GM23338 (cell line): Measurements from ENCODE around the gene SERPINB6. TPM values are rescaled to one million over a fixed set of nuclear protein-coding genes. Genes with fewer than 3 reads are reported as not detected.

Experiments
- ATAC-seq: fragments of 200-7000 bp; cut with Tn5 transposase; 3 replicates; pipeline ENCODE4 v1.9.1; 2020
- DNase-seq: peaks from one replicate; pipeline ENCODE4 v3.0.0-alpha.2; 2015; ENCODE audit warnings: low spot score
- H2AFZ ChIP-seq: fragments of 200-600 bp; sonication (generic); 2 replicates; pipeline ENCODE4 v1.8.0; 2016; ENCODE audit warnings: antibody characterized with exemption, mild to moderate bottlenecking, moderate library complexity
- H3F3A ChIP-seq: fragments of 200-600 bp; sonication (generic); replicated peaks from 2 replicates; pipeline ENCODE4 v1.8.0; 2017; ENCODE audit warnings: antibody characterized with exemption, mixed run types, low read depth
- H3K27ac ChIP-seq: fragments of 200-600 bp; sonication (generic); 2 replicates; pipeline ENCODE4 v1.6.1; 2016; ENCODE audit warnings: low read depth
- H3K27me3 ChIP-seq: fragments of 200-600 bp; sonication (generic); 2 replicates; pipeline ENCODE4 v1.8.0; 2016; ENCODE audit warnings: mild to moderate bottlenecking, mixed run types, moderate library complexity; ENCODE audit not compliant: insufficient read depth
- H3K36me3 ChIP-seq: fragments of 200-600 bp; sonication (generic); 2 replicates; pipeline ENCODE4 v1.8.0; 2016; ENCODE audit warnings: mild to moderate bottlenecking; ENCODE audit not compliant: insufficient read depth
- H3K4me1 ChIP-seq: fragments of 200-600 bp; sonication (generic); 2 replicates; pipeline ENCODE4 v1.8.0; 2016; ENCODE audit warnings: mild to moderate bottlenecking, moderate library complexity; ENCODE audit not compliant: insufficient read depth
- H3K4me2 ChIP-seq: fragments of 200-600 bp; sonication (generic); 2 replicates; pipeline ENCODE4 v1.7.1; 2017; ENCODE audit warnings: mixed run types
- H3K4me3 ChIP-seq: fragments of 200-600 bp; sonication (generic); 2 replicates; pipeline ENCODE4 v1.6.1; 2016; ENCODE audit warnings: mixed run types
- H3K79me2 ChIP-seq: fragments of 200-600 bp; sonication (generic); replicated peaks from 2 replicates; pipeline ENCODE4 v1.8.0; 2017; ENCODE audit warnings: mild to moderate bottlenecking; ENCODE audit not compliant: insufficient read depth
- H3K9me2 ChIP-seq: fragments of 200-600 bp; sonication (generic); 2 replicates; pipeline ENCODE4 v1.8.0; 2017; ENCODE audit not compliant: insufficient read depth
- H4K20me1 ChIP-seq: fragments of 200-600 bp; sonication (generic); replicated peaks from 2 replicates; pipeline ENCODE4 v1.8.0; 2017; ENCODE audit warnings: mild to moderate bottlenecking; ENCODE audit not compliant: insufficient read depth
- H3K27ac Mint-ChIP-seq: 2 replicates; pipeline ENCODE4 v1.8.0; 2020; ENCODE audit warnings: inconsistent platforms, mild to moderate bottlenecking, moderate library complexity, mixed read lengths
- H3K27me3 Mint-ChIP-seq: 3 replicates; pipeline ENCODE4 v1.8.0; 2022; ENCODE audit warnings: low read depth, mild to moderate bottlenecking, moderate library complexity, mixed read lengths, inconsistent platforms; ENCODE audit not compliant: insufficient read depth, poor library complexity
- H3K36me3 Mint-ChIP-seq: 3 replicates; pipeline ENCODE4 v1.8.0; 2021; ENCODE audit warnings: low read depth, mild to moderate bottlenecking, inconsistent platforms, moderate library complexity, mixed read lengths
- H3K4me1 Mint-ChIP-seq: 3 replicates; pipeline ENCODE4 v1.8.0; 2020; ENCODE audit warnings: mild to moderate bottlenecking, inconsistent platforms, mixed read lengths
- H3K4me3 Mint-ChIP-seq: 3 replicates; pipeline ENCODE4 v1.8.0; 2021; ENCODE audit warnings: moderate library complexity, mild to moderate bottlenecking, inconsistent platforms, mixed read lengths
- H3K9me3 Mint-ChIP-seq: 3 replicates; pipeline ENCODE4 v1.8.0; 2020; ENCODE audit warnings: moderate library complexity, mild to moderate bottlenecking, inconsistent platforms, mixed read lengths
- EZH2 ChIP-seq: fragments of 200-600 bp; sonication (generic); IDR thresholded peaks from one replicate; pipeline ENCODE4 v1.8.0; 2017; ENCODE audit warnings: antibody characterized with exemption, mild to moderate bottlenecking, low read depth; ENCODE audit not compliant: unreplicated experiment
- JUNB ChIP-seq: IDR thresholded peaks from one replicate; pipeline ENCODE4 v1.6.1; 2016; ENCODE audit warnings: antibody characterized with exemption; ENCODE audit not compliant: unreplicated experiment
- NANOG ChIP-seq: IDR thresholded peaks from 2 replicates; pipeline ENCODE4 v1.6.1; 2016; ENCODE audit warnings: antibody characterized with exemption, borderline replicate concordance
- POLR2AphosphoS5 ChIP-seq: IDR thresholded peaks from 2 replicates; pipeline ENCODE4 v1.6.1; 2016; ENCODE audit warnings: antibody characterized with exemption, low read depth
- ZNF114 ChIP-seq: fragments of 250-450 bp; sonication (Bioruptor Pico); IDR thresholded peaks from 2 replicates; pipeline ENCODE4 v1.5.0; 2020; ENCODE audit warnings: mild to moderate bottlenecking, moderate library complexity
- ZNF331 ChIP-seq: fragments of 250-450 bp; sonication (Bioruptor Pico); IDR thresholded peaks from 2 replicates; pipeline ENCODE4 v1.5.0; 2020; ENCODE audit warnings: low read depth, mild to moderate bottlenecking, moderate library complexity
- polyA plus RNA-seq: library from polyadenylated mRNA; unstranded; fragments of >200 nt; fragmentation: Nextera tagmentation; extraction: Ambion mirVana; gene quantifications from 2 replicates; pipeline ENCODE4 v1.2.1, GENCODE V29; 2016
- total RNA-seq: library from RNA; depleted of rRNA; stranded (reverse); fragments of >200 nt; shearing (Covaris generic); gene quantifications from 2 replicates; pipeline ENCODE4 v1.2.3, GENCODE V29; 2014
- TF ChIP-seq, protein P1 (sequence below): fragments of 250-450 bp; sonication (Bioruptor Pico); IDR thresholded peaks from 2 replicates; pipeline ENCODE4 v1.5.0; 2020; ENCODE audit warnings: mild to moderate bottlenecking, moderate library complexity
- TF ChIP-seq, protein P2 (sequence below), 2 experiments: fragments of 200-600 bp in 1 of 2; sonication (generic) in 1 of 2; conservative IDR thresholded peaks; 2 replicates each; pipeline versions ENCODE4 v1.5.1 to v1.6.1; 2016 to 2017; ENCODE audit warnings: antibody characterized with exemption in 2 of 2, low read depth in 2 of 2, mild to moderate bottlenecking in 2 of 2, moderate library complexity in 1 of 2

The SERPINB6 gene
- total and polyA plus RNA-seq, 2 experiments from 2014 or later: 25.9 to 38.5 TPM

DNA sequence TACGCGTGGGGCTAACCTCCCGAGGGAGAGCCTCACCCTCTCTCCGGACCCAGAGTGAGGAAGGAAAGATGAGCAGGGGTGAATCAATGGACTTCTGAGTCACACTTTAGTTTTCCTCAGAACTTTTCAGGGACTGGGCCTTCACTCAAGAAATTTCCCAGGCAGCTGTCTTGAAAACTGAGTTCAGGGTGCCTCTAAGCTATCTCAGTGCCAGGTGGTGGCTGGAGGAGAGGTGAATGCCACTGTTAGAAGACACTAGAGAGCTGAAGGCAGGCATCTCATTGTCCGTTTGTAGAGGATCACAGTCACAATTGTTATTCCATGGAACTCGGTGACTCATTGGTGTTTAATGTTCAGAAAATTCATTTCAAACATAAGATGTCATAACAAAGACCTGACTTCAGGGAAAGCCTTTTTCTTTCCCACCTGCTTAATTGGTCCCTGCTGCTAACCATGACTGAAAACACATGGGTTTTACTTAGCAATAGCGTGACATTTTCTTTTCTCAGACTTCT is 5.3 kb upstream of the SERPINB6 start (continued):
- TF ChIP-seq, protein P1, sequence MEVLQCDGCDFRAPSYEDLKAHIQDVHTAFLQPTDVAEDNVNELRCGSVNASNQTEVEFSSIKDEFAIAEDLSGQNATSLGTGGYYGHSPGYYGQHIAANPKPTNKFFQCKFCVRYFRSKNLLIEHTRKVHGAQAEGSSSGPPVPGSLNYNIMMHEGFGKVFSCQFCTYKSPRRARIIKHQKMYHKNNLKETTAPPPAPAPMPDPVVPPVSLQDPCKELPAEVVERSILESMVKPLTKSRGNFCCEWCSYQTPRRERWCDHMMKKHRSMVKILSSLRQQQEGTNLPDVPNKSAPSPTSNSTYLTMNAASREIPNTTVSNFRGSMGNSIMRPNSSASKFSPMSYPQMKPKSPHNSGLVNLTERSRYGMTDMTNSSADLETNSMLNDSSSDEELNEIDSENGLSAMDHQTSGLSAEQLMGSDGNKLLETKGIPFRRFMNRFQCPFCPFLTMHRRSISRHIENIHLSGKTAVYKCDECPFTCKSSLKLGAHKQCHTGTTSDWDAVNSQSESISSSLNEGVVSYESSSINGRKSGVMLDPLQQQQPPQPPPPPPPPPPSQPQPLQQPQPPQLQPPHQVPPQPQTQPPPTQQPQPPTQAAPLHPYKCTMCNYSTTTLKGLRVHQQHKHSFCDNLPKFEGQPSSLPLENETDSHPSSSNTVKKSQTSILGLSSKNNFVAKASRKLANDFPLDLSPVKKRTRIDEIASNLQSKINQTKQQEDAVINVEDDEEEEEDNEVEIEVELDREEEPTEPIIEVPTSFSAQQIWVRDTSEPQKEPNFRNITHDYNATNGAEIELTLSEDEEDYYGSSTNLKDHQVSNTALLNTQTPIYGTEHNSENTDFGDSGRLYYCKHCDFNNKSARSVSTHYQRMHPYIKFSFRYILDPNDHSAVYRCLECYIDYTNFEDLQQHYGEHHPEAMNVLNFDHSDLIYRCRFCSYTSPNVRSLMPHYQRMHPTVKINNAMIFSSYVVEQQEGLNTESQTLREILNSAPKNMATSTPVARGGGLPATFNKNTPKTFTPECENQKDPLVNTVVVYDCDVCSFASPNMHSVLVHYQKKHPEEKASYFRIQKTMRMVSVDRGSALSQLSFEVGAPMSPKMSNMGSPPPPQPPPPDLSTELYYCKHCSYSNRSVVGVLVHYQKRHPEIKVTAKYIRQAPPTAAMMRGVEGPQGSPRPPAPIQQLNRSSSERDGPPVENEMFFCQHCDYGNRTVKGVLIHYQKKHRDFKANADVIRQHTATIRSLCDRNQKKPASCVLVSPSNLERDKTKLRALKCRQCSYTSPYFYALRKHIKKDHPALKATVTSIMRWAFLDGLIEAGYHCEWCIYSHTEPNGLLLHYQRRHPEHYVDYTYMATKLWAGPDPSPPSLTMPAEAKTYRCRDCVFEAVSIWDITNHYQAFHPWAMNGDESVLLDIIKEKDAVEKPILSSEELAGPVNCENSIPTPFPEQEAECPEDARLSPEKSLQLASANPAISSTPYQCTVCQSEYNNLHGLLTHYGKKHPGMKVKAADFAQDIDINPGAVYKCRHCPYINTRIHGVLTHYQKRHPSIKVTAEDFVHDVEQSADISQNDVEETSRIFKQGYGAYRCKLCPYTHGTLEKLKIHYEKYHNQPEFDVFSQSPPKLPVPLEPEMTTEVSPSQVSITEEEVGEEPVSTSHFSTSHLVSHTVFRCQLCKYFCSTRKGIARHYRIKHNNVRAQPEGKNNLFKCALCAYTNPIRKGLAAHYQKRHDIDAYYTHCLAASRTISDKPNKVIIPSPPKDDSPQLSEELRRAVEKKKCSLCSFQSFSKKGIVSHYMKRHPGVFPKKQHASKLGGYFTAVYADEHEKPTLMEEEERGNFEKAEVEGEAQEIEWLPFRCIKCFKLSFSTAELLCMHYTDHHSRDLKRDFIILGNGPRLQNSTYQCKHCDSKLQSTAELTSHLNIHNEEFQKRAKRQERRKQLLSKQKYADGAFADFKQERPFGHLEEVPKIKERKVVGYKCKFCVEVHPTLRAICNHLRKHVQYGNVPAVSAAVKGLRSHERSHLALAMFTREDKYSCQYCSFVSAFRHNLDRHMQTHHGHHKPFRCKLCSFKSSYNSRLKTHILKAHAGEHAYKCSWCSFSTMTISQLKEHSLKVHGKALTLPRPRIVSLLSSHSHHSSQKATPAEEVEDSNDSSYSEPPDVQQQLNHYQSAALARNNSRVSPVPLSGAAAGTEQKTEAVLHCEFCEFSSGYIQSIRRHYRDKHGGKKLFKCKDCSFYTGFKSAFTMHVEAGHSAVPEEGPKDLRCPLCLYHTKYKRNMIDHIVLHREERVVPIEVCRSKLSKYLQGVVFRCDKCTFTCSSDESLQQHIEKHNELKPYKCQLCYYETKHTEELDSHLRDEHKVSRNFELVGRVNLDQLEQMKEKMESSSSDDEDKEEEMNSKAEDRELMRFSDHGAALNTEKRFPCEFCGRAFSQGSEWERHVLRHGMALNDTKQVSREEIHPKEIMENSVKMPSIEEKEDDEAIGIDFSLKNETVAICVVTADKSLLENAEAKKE (CRISPR knock-in tag): no peak
- TF ChIP-seq, protein P2, sequence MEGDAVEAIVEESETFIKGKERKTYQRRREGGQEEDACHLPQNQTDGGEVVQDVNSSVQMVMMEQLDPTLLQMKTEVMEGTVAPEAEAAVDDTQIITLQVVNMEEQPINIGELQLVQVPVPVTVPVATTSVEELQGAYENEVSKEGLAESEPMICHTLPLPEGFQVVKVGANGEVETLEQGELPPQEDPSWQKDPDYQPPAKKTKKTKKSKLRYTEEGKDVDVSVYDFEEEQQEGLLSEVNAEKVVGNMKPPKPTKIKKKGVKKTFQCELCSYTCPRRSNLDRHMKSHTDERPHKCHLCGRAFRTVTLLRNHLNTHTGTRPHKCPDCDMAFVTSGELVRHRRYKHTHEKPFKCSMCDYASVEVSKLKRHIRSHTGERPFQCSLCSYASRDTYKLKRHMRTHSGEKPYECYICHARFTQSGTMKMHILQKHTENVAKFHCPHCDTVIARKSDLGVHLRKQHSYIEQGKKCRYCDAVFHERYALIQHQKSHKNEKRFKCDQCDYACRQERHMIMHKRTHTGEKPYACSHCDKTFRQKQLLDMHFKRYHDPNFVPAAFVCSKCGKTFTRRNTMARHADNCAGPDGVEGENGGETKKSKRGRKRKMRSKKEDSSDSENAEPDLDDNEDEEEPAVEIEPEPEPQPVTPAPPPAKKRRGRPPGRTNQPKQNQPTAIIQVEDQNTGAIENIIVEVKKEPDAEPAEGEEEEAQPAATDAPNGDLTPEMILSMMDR (conservative IDR thresholded peaks at IDR 0.05; ENCODE audit: low read depth in 2 of 2): no peak
- TF ChIP-seq EZH2: no peak
- no peak for TF ChIP-seq ZNF331 (CRISPR knock-in tag)

- H3K79me2 ChIP-seq: no peaks in the 10 kb centered on the region
- no peaks in the 10 kb centered on the region for H4K20me1 ChIP-seq
- H3K27me3 ChIP-seq: peaks cover 9% of the 10 kb centered on the region
- no peak overlapping the region for H3K4me2 ChIP-seq
- Mint-ChIP-seq H3K4me1 (peaks cover 23% of the 10 kb centered on the region), H3K27me3 (peaks cover 7% of the 10 kb centered on the region), H3K9me3 (peaks cover 12% of the 10 kb centered on the region; the same call in 2 of the 3 replicates), H3K36me3 (no peaks in the 10 kb centered on the region), H3K27ac (no peak overlapping the region), H3K4me3 (no peak overlapping the region)
- peak overlapping the region; percentile 64; the same call in 1 of the 2 replicates for H2AFZ ChIP-seq
- DNase-seq: no peak
- 0 out of 2 replicates have a peak, but pooled peaks cover 5% of the 10 kb centered on the region for H3K9me2 ChIP-seq
- peaks cover 9% of the 10 kb centered on the region; the same call in 1 of the 2 replicates for H3F3A ChIP-seq
- H3K4me1 ChIP-seq: peaks cover 19% of the 10 kb centered on the region
- ATAC-seq: no peak
- no peak overlapping the region for H3K27ac ChIP-seq
- H3K36me3 ChIP-seq: no peaks in the 10 kb centered on the region
- H3K4me3 ChIP-seq: no peak overlapping the region
- TF ChIP-seq NANOG (no peak), JUNB (no peak), POLR2AphosphoS5 (no peak), ZNF114 (no peak), ZNF331 (CRISPR knock-in tag) (no peak)
- TF ChIP-seq, protein P2 (conservative IDR thresholded peaks at IDR 0.05; ENCODE audit: low read depth in 2 of 2): no peak
Observed at GRCh38 chr6:2976060-2976459, 4.7 kb upstream of the SERPINB6 start.
